Measurements from ENCODE around the gene TMEM178B. TPM values are rescaled to one million over a fixed set of nuclear protein-coding genes. Genes with fewer than 3 reads are reported as not detected.

TMEM178B gene
- polyA plus RNA-seq, 1 of the 3 experiments (the other 2 are of a cell fraction) = 0.20 TPM

- Histone ChIP-seq H3K9ac (no peak overlapping the region), H3K4me1 (ENCODE audit: control insufficient read depth in 1 of 2, insufficient read depth in 2 of 2, low read depth in 1 of 2, low read length in 1 of 2) (no peaks in the 10 kb centered on the region; a peak in 1 of 4 replicates), H3K4me2 (no peak overlapping the region), H3K27ac (ENCODE audit: low read depth in 2 of 2, low read length in 1 of 2) (no peak overlapping the region), H3K9me3 (0 out of 2 replicates have a peak, but pooled peaks cover 4% of the 10 kb centered on the region), H4K20me1 (ENCODE audit: insufficient read depth) (no peaks in the 10 kb centered on the region), H3F3A (replicated peaks; ENCODE audit: insufficient read depth) (no peaks in the 10 kb centered on the region), H2AFZ (ENCODE audit: low read depth) (no peak overlapping the region), H3K79me2 (ENCODE audit: insufficient read depth) (no peaks in the 10 kb centered on the region), H3K27me3 (ENCODE audit: insufficient read depth) (no peaks in the 10 kb centered on the region), H3K36me3 (replicated peaks in 1 of 2; ENCODE audit: control insufficient read depth in 1 of 2, insufficient read depth in 2 of 2, low read length in 1 of 2) (no peaks in the 10 kb centered on the region), H3K4me3 (ENCODE audit: low read depth in 2 of 2, low read length in 1 of 2) (no peak overlapping the region), H3K9me2 (no peaks in the 10 kb centered on the region)
- DNase-seq = no peak
- WGBS (ENCODE audit: low lambda C conversion rate) = 7% methylated on average over 1 of the region's 1 CpG
- no peak for TF ChIP-seq RAD21 (IDR thresholded peaks at IDR 0.05; ENCODE audit: low read length)
- no peak for TF ChIP-seq RFX5 (IDR thresholded peaks at IDR 0.05; ENCODE audit: low read length)
- TF ChIP-seq, protein P1, sequence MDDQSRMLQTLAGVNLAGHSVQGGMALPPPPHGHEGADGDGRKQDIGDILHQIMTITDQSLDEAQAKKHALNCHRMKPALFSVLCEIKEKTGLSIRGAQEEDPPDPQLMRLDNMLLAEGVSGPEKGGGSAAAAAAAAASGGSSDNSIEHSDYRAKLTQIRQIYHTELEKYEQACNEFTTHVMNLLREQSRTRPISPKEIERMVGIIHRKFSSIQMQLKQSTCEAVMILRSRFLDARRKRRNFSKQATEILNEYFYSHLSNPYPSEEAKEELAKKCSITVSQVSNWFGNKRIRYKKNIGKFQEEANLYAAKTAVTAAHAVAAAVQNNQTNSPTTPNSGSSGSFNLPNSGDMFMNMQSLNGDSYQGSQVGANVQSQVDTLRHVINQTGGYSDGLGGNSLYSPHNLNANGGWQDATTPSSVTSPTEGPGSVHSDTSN (IDR thresholded peaks at IDR 0.05) = no peak
- TF ChIP-seq SMC3 (IDR thresholded peaks at IDR 0.05; ENCODE audit: low read depth, low read length) = no peak
- TF ChIP-seq, protein P2, sequence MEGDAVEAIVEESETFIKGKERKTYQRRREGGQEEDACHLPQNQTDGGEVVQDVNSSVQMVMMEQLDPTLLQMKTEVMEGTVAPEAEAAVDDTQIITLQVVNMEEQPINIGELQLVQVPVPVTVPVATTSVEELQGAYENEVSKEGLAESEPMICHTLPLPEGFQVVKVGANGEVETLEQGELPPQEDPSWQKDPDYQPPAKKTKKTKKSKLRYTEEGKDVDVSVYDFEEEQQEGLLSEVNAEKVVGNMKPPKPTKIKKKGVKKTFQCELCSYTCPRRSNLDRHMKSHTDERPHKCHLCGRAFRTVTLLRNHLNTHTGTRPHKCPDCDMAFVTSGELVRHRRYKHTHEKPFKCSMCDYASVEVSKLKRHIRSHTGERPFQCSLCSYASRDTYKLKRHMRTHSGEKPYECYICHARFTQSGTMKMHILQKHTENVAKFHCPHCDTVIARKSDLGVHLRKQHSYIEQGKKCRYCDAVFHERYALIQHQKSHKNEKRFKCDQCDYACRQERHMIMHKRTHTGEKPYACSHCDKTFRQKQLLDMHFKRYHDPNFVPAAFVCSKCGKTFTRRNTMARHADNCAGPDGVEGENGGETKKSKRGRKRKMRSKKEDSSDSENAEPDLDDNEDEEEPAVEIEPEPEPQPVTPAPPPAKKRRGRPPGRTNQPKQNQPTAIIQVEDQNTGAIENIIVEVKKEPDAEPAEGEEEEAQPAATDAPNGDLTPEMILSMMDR (IDR thresholded peaks at IDR 0.05) = no peak
- no peak for TF ChIP-seq FOXJ3 (CRISPR knock-in tag; IDR thresholded peaks at IDR 0.05)
- TF ChIP-seq MAX (IDR thresholded peaks at IDR 0.05; ENCODE audit: low read depth) = no peak
- no peak for TF ChIP-seq TCF12 (IDR thresholded peaks at IDR 0.05)
- POLR2A ChIA-PET = no interaction called here
- CTCF ChIA-PET = no interaction called here
These were observed 357.8 kb downstream of the TMEM178B start for GRCh38 chr7:141431711-141432110.

DNA sequence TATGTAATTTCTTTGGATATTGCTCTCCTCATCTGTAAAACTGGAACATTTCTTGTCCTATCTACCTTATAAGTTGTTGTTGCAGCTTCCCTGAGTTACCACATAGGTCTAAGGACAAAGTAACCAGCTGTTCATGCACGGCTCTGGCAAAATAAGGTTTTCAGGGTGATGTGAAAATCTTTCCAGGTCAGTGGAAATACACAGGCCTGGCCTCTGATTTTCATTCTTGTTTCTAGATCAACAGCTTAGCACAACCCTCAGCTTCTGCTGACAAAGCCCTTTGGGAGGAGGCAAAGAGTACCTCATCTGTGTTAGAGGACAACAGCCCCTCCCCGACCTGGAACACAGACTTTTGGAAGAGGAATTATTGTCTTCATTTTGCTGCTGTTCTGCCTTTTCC, 359.8 kb downstream of the TMEM178B start:
- no peak overlapping the region for H3K4me2 ChIP-seq
- no peaks in the 10 kb centered on the region for H3K9me2 ChIP-seq
- DNase-seq = no peak
- H3K36me3 ChIP-seq (replicated peaks in 1 of 2; ENCODE audit: control insufficient read depth in 1 of 2, insufficient read depth in 2 of 2, low read length in 1 of 2) = no peaks in the 10 kb centered on the region
- H3K9ac ChIP-seq = no peak overlapping the region
- H3K27me3 ChIP-seq (ENCODE audit: insufficient read depth) = no peaks in the 10 kb centered on the region
- H3K27ac ChIP-seq (ENCODE audit: low read depth in 2 of 2, low read length in 1 of 2) = no peak overlapping the region
- CTCF ChIA-PET = interaction anchor here (1.0 to 1.2 kb wide), 3 partner anchors 10 to 623 kb away, joined by 3 read pairs; no protein-coding TSS in a partner anchor
- no peaks in the 10 kb centered on the region for H3K79me2 ChIP-seq (ENCODE audit: insufficient read depth)
- no peaks in the 10 kb centered on the region; a peak in 1 of 4 replicates for H3K4me1 ChIP-seq (ENCODE audit: control insufficient read depth in 1 of 2, insufficient read depth in 2 of 2, low read depth in 1 of 2, low read length in 1 of 2)
- no peaks in the 10 kb centered on the region for H4K20me1 ChIP-seq (ENCODE audit: insufficient read depth)
- H3K9me3 ChIP-seq = 0 out of 2 replicates have a peak, but pooled peaks cover 4% of the 10 kb centered on the region
- no peak overlapping the region for H2AFZ ChIP-seq (ENCODE audit: low read depth)
- H3K4me3 ChIP-seq (ENCODE audit: low read depth in 2 of 2, low read length in 1 of 2) = no peak overlapping the region
- H3F3A ChIP-seq (replicated peaks; ENCODE audit: insufficient read depth) = no peaks in the 10 kb centered on the region
- POLR2A ChIA-PET = no interaction called here
- WGBS (ENCODE audit: low lambda C conversion rate) = 25% methylated on average over 2 of the region's 2 CpGs
- TF ChIP-seq GABPA (IDR thresholded peaks at IDR 0.05; ENCODE audit: low read depth) = no peak
- TF ChIP-seq USF1 (IDR thresholded peaks at IDR 0.05; ENCODE audit: borderline replicate concordance, low read depth) = no peak
- TF ChIP-seq YY1 (IDR thresholded peaks at IDR 0.05; ENCODE audit: low read depth) = no peak
- no peak for TF ChIP-seq RAD21 (IDR thresholded peaks at IDR 0.05; ENCODE audit: low read length)
- TF ChIP-seq, protein P2 (IDR thresholded peaks at IDR 0.05) = no peak
- no peak for TF ChIP-seq NFIC (IDR thresholded peaks at IDR 0.05; ENCODE audit: borderline replicate concordance)
- no peak for TF ChIP-seq ZBTB33 (IDR thresholded peaks at IDR 0.05; ENCODE audit: borderline replicate concordance, low read depth)
- TF ChIP-seq CHD2 (IDR thresholded peaks at IDR 0.05; ENCODE audit: low read length, partially characterized antibody) = no peak
- no peak for TF ChIP-seq TAF1 (IDR thresholded peaks at IDR 0.05; ENCODE audit: borderline replicate concordance, low read depth, low read length)

All from SK-N-SH (cell line).